ENCODE measurements around the gene DPM2.

Gene DPM2

DNA sequence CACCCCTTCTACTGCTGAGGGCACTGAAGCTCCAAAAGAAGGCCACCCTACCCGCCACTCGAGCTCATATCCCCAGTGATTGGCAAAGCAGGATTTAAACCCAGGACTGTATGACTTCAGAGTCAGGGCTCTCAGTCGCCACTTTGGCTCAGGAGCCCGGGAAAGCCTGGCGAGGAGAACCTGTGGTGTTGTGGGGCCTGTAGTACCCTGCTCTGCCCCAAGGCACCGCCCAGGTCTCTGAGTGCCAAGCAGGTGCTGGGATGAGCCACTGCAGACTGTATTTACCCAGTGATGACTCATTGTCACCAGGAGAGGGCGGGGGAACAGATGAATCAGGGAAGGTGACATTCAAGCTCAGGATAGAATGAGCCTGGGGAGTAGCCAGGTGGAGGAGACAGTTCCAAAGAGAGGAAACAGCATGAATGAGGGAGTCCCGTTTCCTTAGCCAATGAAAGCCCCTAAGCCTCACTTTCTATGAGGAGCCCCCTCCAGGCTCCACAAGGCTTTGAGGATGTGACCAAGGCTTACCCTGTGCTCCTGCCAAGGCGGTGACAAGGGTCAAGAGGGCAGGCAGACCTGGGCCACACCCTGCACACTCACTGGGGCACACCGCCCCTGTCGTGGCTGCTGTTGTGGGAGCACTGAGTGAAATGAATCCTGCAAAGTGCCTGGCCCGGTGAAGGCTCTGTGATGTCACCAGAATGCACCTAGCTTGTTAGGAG is 17.8 kb upstream of the DPM2 start:
- DNase-seq (ENCODE audit: low read depth) = no peak

DNA sequence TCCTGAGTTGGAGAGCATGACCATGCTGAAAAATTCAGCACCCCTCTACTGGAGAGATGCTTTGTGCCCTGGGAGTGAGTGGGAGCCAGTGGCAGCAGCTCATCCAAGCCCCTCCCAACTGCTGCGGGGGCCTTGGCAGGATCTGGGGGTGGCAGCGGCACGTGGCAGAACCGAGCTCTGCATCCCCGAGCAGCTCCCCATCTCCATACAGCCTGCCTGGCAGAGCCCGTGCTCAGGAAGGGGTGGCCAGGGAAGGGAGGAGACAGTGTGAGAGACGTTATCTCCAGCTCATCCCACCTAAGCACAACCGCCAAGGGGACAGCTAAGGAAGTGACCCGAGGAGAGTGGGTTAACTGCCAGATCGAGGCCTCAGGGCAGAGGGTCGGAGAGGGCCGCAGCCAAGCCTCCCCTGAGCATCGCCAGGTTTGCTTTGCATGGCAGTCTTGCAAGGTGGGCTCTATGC is 17.2 kb upstream of the DPM2 start:
- DNase-seq (ENCODE audit: low read depth) = no peak

DNA sequence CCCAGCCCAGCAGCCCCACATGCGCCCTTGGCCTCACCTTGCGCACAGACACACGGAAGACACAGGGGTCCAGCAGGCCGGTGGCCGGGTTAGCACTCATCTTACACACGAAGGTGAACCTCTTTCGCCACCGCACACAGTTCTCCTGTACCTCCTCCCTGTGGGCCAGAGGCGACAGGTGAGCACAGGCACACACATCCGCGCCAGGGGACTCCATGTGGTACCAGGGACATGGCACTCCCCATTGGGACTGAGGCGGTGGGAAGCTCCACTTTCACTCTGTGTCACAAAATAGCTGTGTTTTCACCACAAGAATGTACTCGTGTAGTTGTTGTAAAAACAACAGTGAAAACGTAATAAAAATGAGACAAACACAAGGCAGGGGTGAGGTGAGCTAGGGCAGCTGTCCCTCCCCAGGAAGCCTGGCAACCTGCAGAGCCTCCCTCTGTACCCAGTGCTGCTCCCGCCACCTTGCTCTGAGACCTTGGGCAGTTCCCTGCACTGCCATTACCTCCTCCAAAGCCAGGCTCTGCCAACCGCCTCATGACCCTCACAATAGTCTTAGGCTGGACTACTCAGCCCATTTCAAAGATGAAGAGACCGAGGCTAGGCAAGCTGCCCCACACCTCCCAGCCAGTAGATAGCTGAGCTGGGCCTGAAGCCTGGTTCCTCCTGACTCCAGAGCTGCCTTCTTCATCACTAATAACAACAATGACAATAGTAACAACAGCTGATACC is 16.3 kb upstream of the DPM2 start:
- DNase-seq (ENCODE audit: low read depth) = no peak

DNA sequence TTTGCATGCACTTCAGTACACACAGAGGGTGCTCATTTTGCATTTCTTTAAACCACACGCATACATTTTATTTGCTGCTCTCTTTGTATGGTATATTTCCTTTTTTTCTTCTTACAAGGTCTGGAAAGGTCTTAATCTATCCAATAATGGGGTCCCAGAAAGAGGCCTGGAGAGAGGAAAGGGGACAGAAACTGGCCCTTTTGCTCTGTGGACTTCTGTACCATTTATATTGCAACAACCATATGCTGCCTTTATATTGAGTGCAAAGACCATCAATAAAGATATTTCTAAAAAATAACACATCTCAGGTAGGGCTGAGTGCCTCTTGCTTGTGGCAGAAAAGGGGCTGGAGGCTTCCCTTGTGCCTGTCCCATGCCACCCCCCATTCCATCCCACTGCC is 15.5 kb upstream of the DPM2 start:
- DNase-seq (ENCODE audit: low read depth) = no peak

DNA sequence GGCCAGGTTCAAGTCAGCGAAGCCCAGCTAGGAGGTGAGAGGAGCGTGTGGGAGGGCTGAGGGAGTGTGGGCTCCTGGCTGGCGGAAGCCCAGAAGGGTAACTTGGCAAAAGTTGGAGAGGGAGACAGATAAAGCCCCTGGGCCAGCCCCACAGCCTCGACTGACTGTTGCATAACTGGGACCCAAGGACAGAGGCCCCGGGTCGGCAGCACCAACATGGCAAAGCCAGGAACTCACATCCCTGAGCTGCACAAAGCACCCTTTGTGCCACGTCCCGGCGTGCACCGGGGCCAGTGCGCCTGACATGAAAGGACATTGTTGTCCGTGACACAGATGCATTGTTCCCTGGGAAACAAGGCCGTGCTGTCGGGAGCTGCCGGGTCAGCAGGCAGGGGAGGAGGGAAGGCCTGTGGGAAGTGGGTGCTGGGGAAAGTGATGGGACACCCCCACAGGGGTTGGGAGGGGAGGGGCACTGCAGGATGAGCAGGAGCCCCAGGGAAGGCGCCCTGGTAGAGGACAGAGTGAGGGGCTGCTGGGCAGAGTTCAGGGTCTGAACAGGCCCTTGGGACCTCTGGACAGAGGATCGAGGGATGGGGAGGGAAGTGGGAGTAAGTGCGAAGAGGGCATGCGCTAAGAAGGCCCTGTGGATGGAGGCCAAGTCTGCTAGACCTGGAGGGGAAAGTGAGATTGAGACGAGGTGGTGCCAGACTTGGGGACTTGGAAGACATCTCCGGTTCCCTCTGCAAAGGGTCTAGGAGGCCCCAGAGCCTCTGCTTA is 13.0 kb upstream of the DPM2 start:
- no peak for DNase-seq (ENCODE audit: low read depth)

DNA sequence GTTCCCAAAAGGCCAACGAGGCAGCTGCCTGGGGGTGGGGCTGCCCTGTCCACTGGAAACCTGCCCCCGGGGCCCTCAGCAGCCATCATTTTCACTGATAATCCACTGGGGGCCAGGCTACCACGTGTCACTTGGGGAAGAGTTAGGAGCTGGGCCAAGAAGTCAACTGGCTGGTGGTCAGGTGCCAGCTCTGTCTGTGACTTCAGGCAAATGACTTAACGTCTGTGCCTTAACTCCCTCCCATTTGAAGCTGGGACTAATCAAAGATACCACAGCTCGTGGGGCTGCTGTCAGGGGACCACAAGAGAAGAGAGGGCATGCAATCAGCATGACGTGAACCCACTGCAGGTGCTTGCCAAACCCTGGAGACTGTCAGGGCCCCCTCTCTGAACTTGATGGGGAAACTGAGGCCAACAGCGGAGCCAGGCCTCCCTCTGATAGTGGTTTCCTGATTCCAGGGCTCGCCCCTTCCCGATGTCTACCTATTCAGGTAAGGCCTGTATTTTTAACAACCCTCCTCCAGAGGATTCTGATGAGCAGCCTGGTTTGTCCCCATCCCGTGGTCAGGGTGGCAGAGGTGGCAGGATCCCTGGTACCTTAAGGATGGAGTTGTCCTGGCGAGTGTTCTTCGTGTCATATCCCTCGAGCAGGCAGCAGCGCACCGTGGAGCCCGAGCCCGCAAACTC is 12.3 kb upstream of the DPM2 start:
- DNase-seq (ENCODE audit: low read depth) = no peak

DNA sequence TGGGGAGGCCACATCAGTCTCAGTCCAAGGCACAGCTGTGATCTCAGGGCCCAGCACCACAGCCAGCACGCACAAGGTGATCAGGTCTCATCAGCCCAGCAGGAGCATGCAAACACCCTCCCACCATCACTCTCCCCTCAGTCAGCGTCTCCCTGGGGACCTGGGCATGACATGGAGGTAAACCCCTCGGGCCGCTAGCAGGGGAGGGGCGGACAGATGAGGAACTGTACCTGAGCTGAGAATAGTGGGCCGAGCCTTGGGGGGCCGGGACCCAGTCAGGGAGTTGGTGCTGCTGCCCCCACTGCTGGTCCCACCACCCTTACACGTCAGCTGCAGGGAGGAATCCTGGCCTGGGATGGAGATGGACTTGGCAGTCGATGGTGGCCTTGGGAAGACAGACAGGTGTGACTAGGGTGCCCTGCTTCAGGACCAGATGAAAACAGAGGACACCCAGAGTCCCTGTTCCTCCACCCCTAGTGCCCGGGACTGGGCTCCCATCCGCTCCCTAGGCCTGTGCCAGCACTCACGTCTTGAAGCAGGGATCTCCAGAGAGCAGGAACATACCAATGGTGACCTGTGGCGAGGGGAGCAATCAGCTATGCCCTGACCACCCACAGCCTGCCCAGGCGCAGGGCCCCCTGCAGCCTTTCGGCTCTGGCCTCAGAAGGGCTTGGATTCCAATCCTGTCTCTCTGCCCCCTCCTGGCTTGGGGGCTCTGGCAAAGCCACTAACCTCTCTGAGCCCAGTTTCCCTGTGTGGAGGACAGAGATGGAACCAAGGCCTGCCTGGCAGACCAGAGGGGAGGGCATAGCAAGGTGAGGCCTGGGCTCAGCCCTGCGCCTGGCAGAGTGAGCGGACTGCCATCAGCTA is 10.4 kb upstream of the DPM2 start:
- no peak for DNase-seq (ENCODE audit: low read depth)

DNA sequence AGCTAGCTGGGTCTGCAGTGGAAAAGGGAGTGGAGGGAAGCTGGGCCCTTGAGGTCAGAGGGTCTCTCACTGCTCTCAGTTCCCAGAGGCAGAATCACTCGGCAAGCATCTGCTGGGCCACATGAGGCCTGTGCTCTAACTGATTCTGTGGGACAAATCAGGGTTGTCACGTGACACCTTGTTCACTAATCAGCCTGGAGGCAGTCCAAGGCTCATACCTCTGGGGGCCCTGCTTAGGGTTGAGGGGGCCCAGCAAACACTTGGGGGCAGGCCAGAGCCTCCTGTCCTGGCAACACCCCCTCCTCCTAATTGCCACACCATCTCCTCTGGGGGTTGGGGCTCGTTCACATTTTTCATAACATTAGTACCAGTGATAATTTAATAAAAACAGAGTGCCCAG is 9.1 kb upstream of the DPM2 start:
- no peak for DNase-seq (ENCODE audit: low read depth)

DNA sequence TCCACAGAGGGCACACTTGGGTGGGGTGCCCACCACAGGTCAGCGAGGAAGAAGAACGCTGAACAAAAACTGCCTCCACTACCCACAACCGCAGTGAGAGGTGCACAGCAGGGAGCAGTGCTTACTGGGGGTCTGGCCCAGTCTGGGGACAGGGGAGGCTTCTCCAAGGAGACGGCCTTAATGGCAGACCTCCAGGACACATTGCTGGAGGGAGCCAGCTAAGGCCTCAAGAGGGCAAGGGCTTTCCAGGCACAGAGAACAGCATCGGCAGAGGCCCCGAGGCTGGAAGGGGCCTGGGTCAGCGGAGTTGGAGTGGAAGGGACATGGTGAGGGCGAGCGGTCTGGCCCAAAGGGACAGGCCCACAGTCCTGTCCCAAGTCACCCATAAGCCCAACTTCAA is 8.3 kb upstream of the DPM2 start:
- DNase-seq (ENCODE audit: low read depth) = no peak

DNA sequence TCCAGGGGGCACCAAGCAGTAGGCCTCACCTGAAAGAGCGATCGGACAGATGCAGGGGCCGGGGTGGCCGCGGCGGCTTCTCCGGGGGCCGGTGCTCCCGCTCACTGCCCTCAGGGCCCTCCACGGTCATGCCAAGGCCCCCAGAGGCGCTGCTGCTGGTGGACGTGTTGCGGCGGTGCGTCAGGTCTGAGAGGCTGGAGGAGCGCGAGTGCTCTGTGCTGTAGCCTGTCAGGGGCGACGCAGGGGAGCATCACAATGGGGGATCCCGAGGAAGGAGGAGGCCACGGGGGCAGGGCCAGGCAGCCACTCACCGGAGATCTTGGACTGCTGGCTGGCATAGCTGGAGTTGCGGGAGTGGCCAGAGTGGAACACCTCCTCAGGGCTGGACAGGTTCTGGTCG is 7.7 kb upstream of the DPM2 start:
- no peak for DNase-seq (ENCODE audit: low read depth)

DNA sequence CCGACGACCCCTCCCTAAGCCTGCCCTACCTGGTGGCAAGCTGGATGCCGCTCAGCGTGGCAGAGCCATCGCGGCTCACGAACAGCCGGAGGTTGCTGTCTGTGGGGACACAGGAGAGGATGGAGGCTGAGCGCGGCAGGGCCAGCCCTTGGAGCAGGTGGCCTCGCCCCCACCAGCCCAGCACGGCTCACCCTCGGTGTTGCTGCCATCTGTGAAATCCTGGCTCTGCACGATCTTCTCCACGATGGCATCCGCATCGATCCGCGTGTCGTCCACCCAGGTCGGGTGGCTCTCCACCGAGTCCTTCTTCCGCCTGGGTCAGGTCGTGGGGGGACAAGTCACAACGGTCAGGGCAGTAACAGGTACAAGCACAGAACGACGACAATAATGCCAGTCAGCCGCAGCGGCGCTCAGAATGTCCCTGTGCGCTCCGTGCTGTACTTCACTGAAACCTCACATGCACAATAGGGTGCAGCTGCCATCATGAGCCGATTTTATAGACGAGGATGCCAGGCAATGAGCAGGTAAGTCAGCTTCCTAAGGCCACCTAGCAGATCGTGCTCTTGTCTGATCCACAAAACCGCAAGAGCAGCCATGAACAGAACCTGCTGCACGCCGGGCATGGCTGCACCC is 7.0 kb upstream of the DPM2 start:
- DNase-seq (ENCODE audit: low read depth) = no peak

DNA sequence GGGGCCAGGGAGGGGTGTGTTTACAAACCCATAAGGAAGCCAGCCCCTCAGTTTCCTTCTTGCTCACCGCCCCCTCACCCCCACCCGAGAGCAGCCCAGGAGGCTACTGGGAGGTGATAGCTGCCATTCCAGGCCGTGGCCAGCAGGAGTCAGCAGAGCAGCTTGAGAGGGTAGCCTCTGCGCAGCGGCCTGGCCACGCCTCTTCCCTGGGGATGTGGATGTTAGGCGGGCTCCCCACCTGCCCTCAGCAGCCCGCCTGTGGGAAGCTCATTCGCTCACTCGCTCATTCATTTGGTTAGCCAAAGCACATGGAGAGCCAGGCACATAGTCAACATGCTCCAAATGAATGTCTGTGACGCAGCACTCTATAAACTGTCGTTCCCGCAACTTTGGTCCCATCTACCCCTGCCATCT is 6.1 kb upstream of the DPM2 start:
- peak; percentile 54 for DNase-seq (ENCODE audit: low read depth)

DNA sequence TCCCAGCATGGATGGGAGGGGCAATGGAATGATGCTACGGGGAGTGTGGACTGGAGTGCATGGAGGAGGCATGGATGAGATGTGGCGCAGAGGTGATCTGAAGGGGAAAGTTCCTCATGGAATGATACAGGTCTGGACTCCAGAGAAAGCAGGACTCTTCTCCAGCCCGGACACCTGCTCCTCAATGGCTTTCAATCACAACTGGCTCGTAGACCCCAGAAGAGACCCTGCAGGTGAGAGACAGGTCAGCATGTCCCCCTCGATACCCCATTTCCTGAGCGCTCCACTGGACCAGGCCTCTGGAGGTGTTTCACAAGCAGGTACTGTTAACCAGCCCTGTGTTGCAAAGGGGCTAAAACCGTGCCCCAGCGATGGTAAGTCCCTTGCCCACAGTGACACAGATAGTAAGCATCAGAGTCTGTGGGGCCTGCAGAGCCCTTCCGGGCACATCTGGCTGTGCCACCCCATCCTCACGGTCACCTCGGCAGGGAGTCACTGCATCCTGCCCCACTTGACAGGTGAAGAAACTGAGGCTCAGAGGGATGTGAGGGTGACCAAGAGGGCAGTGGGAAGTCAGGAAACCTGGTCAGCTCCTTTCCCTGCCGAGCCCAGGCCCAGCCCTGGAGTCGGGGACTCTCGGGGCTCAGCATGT is 5.5 kb upstream of the DPM2 start:
- no peak for DNase-seq (ENCODE audit: low read depth)

DNA sequence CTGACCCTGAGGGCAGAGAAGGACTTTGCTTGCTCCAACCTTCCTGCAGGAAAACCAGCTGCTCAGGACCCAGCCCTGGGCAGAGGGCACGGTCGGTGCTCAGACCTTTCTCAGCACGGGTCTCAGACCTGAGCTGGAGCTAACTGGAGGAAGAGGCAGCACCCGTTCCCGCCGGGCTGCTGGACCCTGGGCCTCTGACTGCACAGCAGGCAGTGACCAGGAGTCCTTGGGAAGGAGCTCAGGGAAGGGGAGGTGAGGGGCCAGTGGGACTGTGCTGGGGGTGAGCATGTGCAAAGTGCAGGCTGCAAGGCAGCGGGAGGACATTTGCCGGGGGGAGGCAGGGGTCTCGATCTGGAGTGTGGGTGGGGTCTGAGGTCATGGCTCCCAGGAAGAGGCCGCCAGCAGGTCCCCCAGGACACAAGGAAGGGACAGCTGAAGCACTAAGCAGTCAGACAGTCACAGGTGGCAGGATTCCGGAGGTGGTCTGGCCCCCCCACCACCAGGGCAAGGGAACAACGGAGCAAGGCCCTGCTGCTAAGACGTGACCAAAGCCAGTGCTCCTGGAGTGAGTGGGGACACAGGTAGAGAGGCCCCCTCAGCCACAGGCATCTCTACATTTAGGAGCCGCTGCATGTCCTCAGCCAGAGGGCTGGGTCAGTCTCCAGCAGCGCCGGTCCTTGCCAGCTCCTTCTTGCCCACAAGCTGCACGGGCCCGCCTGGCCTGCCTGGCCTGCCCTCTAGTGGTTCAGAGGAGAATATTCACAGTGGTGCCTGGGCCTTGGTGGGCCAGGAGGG is 4.8 kb upstream of the DPM2 start:
- DNase-seq (ENCODE audit: low read depth) = no peak

DNA sequence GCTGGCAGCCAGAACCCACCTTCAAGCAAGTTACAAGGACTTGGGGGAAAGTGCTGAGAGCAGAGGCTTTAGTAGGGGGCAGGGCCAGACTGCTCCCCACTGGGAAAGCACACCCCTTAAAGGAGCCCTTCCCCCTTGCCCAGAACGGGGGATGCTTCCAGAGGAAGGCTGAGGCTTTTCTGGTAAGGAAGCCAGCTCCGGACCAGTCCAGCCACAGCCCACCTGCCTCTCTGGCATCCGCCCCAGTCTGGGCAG is 4.2 kb upstream of the DPM2 start:
- no peak for DNase-seq (ENCODE audit: low read depth)

DNA sequence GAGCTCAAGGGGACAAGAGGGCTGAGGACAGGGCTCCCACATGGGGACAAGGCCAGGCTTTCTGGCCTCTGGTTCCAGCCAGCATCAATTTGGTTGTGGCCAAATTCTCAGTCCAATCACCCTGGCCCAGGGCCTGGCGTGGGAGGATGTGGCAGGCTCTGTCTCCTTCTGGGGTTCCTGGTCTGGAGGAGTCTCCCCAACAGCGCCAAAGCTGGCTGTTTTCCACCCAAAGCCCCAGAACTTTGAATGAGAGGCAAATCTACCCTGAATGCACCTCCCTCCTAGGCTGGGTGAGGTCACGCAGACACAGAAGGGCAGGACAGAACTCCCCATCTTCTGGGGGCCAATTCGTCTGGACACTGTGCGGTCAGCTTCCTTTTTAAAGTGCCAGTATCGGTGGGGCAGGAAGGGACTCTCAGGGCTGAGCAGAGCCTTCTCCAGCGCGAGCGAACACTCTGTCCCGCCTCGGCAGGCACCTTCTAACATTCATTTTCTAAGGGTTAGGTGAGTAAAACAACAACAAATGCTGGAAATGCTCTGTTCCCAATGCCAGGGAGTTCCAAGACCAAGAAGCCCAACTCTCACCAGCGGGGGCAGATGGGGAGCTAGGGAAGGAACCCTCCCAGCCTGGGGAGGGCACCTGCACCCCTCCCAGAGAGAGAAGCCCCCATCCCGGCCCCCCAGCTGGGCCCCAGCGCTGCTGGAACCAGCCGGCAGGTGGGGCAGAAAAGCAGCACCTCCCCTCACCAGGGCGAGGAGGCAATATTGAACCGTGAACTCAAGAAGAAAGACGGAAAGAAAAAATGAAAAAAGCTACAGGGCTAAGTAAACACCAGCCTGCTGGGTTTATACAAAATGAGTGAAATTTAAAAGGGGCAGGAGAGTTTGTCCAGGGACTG is 3.7 kb upstream of the DPM2 start:
- DNase-seq (ENCODE audit: low read depth) = no peak

DNA sequence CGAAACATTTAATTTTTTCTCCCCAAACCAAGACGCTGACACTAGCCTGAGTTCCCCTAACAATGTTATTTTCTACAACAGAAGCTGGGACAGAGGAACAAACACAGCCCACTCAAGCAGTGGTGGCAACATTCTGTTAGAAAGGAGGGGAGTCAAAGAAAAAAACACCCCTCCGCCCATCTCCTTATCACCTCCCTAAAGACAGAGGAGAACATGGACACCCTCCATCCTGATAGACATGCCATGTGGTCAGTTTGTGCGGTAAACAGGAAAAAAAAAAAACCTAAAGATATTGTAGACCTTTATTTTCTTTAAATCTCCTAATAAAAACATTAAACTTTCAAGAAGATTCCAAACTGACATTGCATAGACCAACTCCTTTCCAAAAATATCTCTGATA is 2.9 kb upstream of the DPM2 start:
- DNase-seq (ENCODE audit: low read depth) = no peak

DNA sequence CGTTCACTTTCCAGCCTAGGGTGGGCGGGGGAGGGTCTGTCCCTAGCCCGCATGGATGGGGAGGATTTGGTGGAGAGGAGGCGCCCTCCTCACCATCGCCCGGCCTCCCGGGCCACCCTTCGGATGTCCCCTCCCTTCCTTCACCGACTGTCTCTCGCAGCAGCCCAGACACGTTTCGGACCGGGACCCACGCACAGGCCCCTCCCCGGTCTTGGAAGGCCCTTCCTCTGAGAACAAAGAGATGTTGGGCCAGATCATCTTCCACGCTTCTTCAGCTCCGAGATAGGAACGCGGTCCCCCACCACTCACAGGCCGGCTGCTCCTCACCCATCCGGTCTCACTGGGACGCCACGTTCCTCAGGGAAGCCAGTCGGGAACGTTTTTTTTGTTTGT is 640 bp upstream of the DPM2 start:
- no peak for DNase-seq (ENCODE audit: low read depth)

DNA sequence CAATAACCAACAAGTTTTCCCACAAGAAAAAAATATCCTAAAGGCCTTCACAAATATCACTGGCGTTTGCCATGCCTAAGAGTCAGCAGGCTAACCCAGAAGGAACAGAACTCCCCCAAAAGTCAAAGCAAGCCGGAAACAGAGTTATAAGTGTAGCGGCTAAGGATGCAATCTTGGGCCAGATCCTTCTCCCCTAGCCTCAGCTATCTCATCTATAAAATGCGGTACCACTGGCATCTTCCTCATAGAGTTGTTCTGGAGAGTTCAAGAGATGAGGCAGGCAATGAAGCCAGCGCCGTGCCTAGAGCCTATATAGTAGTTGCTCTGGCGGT is 632 bp downstream of the DPM2 start:
- no peak for DNase-seq (ENCODE audit: low read depth)

Data from stromal cell of bone marrow (primary cell).